CD4-positive, alpha-beta T cell treated with Interleukin-12 subunit alpha and Interleukin-12 subunit beta, for 1 hour (primary cell): ENCODE measurements around the gene GABRG3.

Experiments
- DNase-seq: peaks from one replicate; pipeline ENCODE4 v3.0.0-alpha.2; 2020

The GABRG3 gene

DNA sequence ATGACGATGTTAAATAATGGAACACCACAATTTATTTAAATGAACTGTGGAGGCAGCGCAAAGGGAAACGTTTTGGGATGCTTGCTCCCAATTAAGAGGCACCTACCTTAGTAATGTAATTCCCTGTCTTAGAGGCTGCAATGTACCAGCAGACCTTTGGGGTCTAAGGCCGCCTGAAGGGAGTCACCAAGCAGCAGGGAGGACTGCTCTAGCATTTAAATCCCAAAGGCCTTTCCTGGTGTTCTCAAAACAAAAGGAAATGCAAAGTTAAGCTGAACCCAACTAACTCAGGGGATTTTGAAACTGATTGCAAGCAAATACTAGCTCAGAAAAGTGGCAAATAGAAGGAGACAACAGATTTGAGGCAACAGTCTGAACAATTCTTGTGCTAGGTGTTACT, 510.8 kb downstream of the GABRG3 start:
- DNase-seq: no peak

DNA sequence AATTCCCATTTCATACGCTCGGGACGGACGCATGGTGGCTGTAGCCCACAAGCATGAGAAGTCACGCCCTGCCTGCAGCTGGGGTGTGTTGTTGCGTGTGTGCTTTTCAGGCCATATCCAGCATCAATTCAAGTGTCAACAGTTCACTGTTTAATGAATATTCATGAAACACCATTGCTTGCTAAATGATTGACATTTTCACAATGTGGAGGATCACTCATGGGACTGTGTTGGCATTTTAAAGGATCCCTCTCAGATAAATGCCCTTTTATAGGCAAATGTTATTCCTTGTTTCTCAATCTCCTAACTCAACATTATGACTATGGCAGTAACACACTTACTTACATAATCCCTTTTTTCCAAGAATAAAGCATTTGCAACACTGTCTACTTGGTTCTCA, 511.3 kb downstream of the GABRG3 start:
- DNase-seq: no peak

DNA sequence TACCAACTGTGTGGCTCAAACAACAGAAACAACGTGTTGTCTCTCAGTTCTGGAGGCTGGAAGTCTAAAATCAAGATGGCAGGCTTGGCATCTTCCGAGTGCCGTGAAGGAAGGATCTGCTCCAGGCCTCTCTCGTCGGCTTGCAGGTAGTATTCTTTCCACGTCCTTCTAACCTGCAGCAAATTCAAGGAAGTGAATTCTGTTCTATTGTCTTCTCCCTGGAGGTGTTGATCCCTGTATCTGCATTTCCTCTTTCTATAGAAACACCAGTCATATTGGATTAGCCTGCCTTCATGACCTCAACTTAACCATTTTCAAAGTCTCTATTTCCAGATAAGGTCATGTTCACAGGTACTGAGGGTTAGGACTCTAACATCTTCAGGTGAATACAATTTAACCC, 512.1 kb downstream of the GABRG3 start:
- DNase-seq: no peak

DNA sequence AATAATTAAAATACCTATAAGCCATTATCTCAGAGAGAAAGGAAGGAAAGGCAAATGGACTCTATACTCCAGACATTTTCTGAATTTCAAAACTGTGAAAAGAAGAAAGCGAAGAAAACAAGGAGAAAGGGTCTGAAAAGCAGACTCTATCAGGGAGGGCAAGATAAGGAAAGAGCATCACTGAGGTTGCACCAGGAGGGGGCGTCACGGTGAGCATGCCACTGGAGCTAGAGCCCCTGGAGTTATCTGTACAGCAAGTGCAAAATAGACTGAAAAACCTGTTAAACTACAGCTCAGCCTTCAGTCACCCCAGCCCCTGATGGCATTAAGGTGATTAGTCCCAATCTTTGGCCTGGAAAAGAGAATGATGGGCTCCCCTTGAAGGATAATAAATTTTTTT, 514.3 kb downstream of the GABRG3 start:
- no peak for DNase-seq

DNA sequence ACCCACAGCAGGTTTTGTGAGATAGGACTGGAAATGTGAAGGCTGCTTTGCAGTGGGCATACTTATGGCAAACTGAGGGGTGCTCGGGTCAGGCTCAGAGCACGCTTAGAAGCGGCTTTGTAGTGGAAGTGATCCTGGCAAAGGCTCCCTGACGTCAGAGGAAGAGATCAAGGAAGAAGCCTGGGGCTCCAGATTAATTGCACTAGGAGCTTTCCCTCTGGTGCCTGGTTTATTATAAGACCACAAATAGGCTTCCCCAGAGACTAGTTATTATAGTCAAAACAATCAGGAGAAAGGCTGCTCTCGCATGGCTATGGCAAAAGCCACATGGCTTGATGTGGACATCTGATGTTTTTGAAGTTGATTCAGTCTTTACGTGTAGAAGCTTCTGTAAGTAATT, 515.1 kb downstream of the GABRG3 start:
- DNase-seq: no peak

DNA sequence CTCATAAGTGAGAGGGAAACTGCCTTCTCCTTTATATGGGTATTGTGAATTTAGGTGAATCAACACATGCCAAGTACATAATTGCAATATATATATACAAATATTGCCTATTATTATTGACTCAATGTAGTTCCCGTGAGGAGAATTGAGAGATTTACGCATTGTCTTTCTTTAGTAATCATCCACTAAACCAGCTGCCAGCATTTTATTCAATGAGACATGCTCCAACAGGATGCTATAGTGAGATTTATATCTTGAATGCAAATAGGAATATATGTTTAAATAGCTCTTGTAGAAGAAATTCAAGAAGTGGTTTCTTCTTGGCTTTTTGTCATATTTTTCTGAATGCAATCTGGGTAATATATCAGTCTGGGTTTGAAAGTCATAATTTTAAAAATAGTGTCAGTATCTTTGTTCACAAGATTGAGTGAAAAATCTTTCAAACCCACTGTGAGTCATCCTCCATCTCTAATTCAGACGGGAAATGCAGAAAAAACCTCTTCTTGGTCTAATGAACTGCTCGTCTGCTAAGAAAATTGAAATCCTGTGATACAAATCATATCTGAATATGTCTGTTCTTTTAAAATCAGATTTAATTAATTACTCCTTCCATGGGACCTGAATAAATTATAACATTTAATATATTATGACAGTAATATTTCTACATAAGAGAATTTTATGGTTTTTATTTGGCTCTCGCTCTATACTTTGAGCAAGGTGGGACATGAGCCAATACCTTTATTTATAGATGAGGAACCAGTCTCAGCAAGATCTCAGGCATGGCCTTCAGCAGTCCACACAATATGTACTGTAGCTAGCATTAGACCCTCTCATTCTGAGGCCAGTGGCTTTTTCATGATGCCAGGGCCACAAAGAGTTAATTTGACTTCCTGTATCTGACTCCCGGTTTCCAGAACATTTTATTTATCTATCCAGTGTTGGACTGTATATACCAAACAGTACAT, 516.0 kb downstream of the GABRG3 start:
- DNase-seq: no peak

DNA sequence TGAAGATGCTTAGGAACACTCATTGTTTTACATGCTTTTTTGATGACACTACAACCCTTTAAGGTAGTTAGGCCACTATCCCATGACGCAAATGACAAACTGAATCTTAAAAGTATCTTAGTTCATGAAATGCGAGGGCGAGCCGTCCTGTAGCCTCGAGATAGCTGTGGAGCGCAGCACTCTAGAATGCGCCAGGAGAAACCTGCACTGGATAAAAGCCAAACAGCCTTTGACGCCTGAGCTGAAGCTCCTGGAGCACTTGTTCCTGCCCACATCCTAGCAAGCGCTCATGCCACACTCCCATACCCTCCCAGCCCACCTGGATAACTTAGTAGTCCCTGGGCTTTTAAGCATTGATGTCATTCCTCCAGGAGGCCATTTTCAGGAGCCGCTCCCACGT, 516.9 kb downstream of the GABRG3 start:
- no peak for DNase-seq

DNA sequence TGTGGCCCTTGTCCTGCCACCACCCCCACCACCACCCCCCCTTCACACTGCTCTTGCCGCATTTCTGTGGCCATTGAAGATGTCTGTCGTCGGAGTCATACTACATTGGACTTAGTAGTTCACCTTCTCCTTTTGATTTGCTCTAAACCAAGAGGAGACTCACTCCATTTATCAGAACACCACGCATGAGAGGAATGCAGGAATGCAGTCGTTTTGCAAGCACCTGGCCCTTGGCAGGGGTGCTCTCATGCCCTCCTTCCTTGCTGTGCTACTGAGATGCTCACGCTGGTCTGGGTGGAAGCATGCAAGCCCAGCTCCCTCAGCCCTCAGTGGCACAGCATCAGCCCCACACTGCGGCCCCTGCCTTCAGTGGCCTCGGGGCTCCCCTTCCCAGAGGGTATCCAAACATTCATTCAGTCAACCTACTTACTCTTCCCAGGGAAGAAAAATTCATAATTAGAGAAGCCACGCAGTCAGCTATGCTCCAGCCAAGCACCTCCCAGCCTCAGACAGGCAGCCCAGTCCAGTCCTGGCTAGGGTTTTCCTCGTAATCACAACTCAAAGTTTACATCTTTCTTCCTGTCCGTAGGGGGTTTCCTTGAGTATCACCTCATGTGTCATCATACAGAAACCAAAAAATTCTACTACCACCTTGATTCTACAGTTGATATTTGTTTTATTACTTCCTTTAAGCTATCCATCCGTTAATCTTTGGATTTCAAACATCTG, 520.0 kb downstream of the GABRG3 start:
- no peak for DNase-seq

DNA sequence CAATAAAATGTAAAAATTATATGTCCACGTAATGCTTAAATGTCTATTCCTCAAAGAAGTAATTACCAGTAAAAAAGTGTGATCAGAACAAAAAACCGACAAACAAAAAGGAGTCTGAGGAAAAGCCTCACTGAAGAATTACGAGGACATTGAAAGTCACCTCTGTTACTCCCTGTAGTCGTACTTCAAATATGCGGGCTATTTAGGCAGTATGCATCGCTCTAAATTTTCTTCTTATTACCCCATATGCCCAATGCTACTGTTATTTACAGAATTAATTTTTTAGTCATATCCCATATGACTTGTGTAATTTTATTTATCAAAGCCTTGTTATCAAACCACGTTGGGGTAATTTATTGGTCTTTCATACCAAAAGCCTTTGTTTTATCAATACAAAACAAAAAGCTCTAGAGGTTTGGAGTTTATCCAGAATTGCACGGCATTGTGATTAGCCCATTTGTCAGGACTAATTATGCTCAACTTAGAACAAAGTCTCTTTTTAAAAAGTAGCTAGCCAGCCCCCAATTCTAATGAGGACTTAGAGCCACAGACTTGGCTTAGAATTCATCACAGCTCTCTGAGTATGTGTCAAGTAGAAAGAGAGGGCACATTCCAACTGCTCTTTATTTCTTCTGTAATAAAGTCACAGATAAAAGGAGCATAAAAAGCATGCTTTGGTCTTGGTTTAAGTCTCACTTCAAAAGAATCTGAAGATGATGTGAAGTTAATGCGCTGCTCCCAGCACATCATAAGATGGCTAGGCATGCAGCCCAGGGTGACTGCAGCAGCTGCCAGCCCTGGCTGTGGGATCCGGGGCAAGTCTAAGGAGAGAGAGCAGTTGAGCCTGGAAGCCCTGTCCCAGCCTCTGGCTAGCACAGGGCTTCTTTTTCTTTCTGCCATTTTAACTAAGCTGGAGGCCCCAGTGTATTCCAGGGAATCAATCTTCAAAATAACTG, 521.0 kb downstream of the GABRG3 start:
- no peak for DNase-seq

DNA sequence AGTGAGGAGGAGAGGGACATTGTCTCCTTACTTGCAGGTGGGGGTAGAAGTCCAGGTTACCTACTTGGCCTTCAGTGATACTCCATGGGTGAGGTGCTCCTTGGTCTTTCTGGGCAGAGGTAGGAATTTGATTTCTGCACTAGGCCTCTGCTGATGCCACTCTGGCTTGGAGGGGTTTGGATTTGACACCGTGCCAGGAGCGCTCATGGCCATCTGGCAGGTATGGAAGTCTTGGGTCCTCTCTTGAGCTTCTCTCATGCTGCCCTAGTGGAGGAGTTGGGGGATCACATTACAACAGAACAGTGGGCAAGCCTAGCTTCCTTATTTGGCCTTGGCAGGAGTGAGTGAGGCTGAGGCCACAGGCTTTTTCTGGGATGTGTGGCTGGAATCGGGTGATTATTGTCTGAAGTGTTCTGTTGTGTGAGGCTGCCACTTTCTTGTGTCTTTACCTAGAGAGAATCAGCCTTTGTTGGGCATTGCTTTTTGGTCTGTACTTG, 525.0 kb downstream of the GABRG3 start:
- no peak for DNase-seq

DNA sequence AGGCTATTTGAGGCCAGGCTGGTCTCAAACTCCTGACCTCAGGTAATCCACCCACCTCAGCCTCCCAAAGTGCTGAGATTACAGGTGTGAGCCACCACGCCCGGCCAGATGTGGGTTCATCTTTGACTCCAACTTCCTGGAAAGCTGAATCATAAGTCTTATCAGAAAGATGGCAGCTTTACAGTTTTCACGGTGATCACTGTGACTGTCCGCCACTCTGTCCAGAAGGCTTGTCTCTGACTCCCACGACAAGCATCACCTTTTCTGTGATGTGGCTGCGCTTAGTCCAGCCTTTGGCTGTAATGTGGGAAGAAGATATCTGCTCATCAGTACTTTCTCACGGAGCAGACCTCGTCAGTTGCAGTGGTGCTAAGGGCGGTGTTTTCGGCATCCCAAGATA, 527.7 kb downstream of the GABRG3 start:
- DNase-seq: no peak

DNA sequence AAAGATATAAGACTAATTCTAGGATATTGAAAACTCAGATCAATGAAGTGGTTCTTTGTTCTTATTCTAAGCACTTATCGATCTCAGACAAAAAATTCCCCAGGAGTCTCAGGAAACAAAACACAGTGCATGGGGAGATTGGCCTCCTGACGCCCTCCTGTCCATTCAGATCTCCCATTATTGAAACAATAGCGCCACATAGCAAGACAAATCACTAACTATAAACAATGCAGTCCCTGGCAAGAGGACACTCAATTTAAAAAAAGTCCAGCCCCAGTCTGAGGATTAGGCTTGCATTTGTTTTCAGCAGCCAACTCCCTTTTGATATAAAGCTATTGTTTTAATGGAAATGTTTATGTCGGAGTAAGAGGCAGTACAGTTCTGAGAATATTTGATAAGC, 528.2 kb downstream of the GABRG3 start:
- DNase-seq: no peak

DNA sequence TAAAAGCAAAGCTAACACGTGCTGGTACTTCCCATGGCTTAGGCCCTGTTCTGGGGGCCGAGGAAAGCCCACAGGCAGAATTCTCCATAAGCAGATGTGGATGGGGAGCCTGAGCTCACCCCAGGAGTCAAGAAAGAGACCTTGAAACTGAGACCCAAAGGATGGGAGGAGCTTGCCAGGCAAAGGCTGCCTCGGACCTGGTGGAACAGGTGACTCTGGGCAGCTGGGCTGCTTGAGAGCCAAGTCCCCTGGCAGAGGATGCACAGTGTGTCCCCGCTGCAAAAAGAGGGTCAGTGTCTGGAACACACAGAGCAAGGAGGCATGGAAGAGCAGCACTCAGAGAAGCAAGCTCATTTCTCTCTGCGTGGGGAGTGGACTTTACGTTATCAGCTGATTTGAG, 528.7 kb downstream of the GABRG3 start:
- DNase-seq: no peak

DNA sequence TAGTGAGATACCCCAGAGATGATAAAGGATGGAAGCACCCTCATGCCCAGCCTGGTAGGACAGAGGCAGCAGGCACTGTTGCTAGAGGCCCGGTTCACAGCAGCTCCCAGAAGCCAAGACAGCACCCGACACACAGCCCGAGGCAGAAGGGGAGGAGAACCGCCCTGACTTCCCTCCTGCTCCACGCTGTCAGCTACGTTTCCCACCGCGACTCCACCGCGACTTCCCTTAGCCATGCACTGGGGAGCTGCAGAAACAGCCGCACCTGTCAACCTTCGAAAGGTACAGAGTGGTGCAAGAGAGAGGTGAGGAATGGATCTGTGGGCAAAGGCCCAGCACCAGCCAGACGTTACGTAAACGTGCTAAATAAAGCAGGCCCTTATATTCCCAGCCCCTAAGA, 529.2 kb downstream of the GABRG3 start:
- DNase-seq: no peak

DNA sequence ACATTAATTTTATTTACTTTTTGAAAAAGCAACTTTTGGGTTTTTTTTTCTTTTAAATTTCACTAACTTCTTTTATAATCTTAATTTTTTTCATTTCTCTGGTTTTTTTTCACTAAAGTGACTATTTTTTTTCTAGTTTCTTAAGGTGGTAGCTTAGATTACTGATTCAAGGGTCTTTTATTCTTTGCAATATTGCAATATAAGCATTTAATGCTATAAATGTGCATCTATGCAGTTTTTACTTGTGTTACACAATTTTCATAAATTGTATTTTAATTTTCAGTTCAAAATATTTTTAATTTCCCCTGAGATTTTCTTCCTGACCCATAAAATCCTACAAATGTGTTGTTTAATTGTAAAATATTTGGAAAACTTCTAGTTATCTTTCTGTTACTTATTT, 535.8 kb downstream of the GABRG3 start:
- DNase-seq: no peak

DNA sequence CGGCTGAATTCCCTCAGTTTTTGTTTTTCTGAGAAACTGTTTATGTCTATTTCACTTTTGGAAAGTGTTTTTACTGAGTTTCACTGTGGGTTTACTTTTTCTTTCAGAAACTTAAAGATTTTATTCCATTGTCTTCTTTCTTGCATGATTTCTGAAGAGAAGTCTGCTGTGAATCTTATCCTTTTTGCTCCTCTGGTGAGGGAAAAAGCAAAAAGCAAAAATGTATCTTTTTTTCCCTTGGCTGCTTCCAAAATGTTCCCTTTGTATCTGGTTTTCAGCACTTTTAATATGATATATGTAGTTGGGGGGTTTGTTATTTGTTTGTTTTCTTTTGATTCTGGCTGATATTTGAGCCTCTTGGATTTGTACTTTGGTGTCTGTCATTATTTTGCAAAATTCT, 538.0 kb downstream of the GABRG3 start:
- DNase-seq: no peak

DNA sequence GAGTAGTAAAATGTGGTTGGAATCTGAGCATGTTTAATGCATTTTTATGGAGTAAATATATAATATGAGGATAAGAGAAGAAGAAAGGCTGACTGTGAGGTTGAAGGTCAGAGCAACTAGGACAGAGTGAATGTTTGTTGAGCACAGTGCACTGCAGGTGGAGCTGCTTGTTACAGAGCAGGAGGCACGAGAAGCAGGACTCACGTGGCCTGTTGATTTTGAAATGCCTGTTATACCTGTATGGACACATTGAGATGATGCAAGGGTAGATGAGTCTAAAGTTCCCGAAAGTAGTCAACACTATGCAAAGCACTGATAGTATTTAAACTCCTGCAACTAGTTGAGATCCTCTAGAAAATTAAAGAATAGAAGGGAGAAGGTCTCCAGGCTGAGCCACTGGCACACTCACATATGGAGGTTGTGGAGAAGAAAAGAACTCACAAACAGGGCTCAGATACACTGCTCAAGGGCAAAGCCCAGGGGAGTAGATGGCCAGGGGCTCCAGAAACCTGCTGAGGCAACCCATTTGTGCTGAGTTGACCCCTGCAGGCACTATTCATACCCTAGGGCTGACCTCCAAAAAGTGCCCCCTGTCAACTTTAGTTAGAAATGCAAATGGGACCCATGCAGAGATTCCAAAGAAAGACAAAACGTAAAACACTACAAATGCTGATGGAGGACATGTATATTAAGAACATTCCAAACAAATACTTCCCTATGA, 541.5 kb downstream of the GABRG3 start:
- DNase-seq: no peak

DNA sequence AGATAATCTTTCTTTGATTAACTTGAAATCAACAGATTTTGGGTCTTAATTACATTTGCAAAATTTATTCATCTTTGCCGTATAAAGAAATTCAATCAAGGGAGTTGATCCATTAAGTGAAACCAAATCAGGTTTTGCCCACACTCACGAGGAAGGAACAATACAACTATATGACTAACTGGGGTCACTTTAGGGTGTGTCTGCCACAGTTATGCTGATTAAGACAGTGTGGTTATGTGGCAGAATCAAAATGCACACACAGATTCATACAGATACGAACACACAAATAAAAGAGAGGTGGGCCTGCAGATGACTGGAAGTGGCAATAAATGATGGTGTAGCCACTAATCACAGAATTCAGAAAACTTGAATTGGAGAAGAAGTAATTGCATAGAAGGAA, 543.5 kb downstream of the GABRG3 start:
- DNase-seq: no peak

DNA sequence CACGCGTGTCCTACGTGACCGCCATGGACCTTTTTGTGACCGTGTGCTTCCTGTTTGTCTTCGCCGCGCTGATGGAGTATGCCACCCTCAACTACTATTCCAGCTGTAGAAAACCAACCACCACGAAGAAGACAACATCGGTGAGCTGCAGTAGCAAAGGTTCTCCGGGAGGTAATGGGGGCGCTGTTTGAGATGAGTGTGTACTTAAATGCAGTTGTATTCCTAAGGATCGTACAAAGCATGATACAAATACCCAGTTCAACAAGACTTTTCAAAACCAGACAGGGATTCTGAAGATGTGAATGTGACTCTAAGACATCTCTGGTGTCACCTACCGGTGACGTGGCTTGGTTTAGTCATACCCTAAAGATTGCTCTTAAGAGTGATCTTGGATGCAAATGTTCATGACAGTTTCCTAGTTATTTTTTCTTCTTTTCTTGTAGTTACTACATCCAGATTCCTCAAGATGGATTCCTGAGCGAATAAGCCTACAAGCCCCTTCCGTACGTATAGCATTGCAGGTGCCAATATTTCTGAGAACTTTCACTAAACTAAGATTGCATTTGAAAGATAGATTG, 556.6 kb downstream of the GABRG3 start:
- no peak for DNase-seq

DNA sequence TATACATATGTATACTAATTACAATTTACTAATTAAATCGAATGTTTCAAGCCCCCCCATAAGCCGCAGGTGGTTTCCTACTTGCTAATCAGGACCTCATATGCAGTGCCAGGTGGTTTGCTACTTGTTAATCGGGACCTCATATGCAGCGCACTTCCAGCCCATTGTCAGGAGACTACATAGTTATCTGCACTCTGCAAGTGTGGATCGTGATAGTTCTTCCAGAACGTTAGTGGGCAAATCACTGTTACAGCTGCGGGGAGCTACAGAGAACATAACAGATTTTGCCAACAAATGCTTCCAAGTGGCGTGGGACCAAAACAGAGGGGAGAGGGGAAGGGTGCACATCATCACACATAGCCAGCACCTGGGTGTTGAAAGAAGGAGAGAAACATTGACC, 558.4 kb downstream of the GABRG3 start:
- no peak for DNase-seq

DNA sequence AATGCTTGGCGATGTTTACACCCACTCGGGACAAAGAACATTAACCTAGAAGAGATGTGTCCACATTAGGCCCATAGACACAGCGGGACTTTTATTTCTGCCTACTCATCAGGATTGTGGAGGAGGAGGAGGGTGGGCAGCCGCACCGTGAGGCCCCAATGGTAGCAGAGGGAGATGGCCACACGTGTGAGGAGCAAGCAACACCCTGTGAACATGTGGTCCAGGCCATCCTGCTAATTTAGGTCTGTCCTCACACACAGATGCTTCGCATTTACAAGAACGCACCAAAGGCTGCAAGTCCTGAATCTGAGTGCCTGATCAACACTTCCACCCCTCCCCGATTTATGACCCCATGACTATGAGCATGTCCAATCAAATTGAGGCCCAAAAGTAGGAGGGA, 560.0 kb downstream of the GABRG3 start:
- DNase-seq: no peak

DNA sequence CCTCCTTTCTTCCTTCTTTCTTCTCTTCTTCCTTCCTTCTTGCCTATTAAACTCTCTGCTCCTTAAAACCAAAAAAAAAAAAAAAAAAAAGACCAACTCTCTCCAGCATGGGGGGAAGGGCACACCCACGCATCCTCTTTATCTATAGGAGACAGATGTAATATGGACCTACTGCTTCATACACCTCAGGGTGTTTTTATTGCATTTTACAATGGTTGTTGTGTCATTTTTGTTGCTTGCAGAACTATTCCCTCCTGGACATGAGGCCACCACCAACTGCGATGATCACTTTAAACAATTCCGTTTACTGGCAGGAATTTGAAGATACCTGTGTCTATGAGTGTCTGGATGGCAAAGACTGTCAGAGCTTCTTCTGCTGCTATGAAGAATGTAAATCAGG, 561.4 kb downstream of the GABRG3 start:
- no peak for DNase-seq
